ENCODE measurements around the gene JAK1. TPM values are rescaled to one million over a fixed set of nuclear protein-coding genes. Genes with fewer than 3 reads are reported as not detected.

The JAK1 gene
- total RNA-seq, 1 donor from 2014 or later: 80.7 TPM

- no peaks in the 10 kb centered on the region for H3K27me3 ChIP-seq (ENCODE audit: insufficient read depth, low read length)
- Mint-ChIP-seq H3K27ac (ENCODE audit: unreplicated experiment) (no peak overlapping the region), H3K36me3 (ENCODE audit: low read depth, unreplicated experiment) (peaks cover 2% of the 10 kb centered on the region), H3K4me1 (ENCODE audit: low read depth, unreplicated experiment) (peaks cover 1% of the 10 kb centered on the region), H3K4me3 (ENCODE audit: unreplicated experiment) (no peak overlapping the region), H3K27me3 (ENCODE audit: low read depth, unreplicated experiment) (no peaks in the 10 kb centered on the region), H3K9me3 (ENCODE audit: unreplicated experiment) (no peaks in the 10 kb centered on the region)
- no peaks in the 10 kb centered on the region for H4K20me1 ChIP-seq (ENCODE audit: insufficient read depth, low read length)
- TF ChIP-seq CTCF (IDR thresholded peaks at IDR 0.05; ENCODE audit: insufficient read depth, low read depth, low read length): no peak
- no peak for TF ChIP-seq EZH2 (IDR thresholded peaks at IDR 0.05; ENCODE audit: insufficient read depth, low read length)
- peaks cover 12% of the 10 kb centered on the region for H3K4me1 ChIP-seq (ENCODE audit: insufficient read depth, low read length)
- DNase-seq (ENCODE audit: low read depth) (no peak), FAIRE-seq (no peak)
- H2AFZ ChIP-seq (ENCODE audit: low read depth, low read length): no peak overlapping the region
- H3K4me2 ChIP-seq (ENCODE audit: low read length): no peak overlapping the region
- H3K9me3 ChIP-seq (ENCODE audit: insufficient read depth, low read depth, low read length): no peaks in the 10 kb centered on the region
- no peaks in the 10 kb centered on the region for H3K79me2 ChIP-seq (ENCODE audit: insufficient read depth, low read length)
- H3K4me3 ChIP-seq (ENCODE audit: insufficient read depth, low read depth, low read length): no peak overlapping the region
- H3K36me3 ChIP-seq (ENCODE audit: insufficient read depth, low read length): peaks cover 6% of the 10 kb centered on the region
- H3K9ac ChIP-seq (ENCODE audit: low read length): no peak overlapping the region
- no peak overlapping the region for H3K27ac ChIP-seq (ENCODE audit: low read depth, low read length)
These were observed 89.2 kb downstream of the JAK1 start for GRCh38 chr1:64877151-64877550.

GRCh38 chr1:64875606-64876005 lies 90.7 kb downstream of the JAK1 start:
- Histone ChIP-seq H3K4me3 (ENCODE audit: insufficient read depth, low read depth, low read length) (no peak overlapping the region), H2AFZ (ENCODE audit: low read depth, low read length) (no peak overlapping the region), H3K79me2 (ENCODE audit: insufficient read depth, low read length) (no peaks in the 10 kb centered on the region), H3K27me3 (ENCODE audit: insufficient read depth, low read length) (no peaks in the 10 kb centered on the region), H3K27ac (ENCODE audit: low read depth, low read length) (no peak overlapping the region), H3K4me1 (ENCODE audit: insufficient read depth, low read length) (peaks cover 9% of the 10 kb centered on the region), H3K9me3 (ENCODE audit: insufficient read depth, low read depth, low read length) (no peaks in the 10 kb centered on the region), H3K9ac (ENCODE audit: low read length) (no peak overlapping the region), H3K36me3 (ENCODE audit: insufficient read depth, low read length) (peaks cover 8% of the 10 kb centered on the region), H3K4me2 (ENCODE audit: low read length) (no peak overlapping the region), H4K20me1 (ENCODE audit: insufficient read depth, low read length) (no peaks in the 10 kb centered on the region)
- peaks cover 2% of the 10 kb centered on the region for H3K9me3 Mint-ChIP-seq (ENCODE audit: unreplicated experiment)
- H3K36me3 Mint-ChIP-seq (ENCODE audit: low read depth, unreplicated experiment): peaks cover 5% of the 10 kb centered on the region
- TF ChIP-seq CTCF (IDR thresholded peaks at IDR 0.05; ENCODE audit: insufficient read depth, low read depth, low read length) (no peak), EZH2 (IDR thresholded peaks at IDR 0.05; ENCODE audit: insufficient read depth, low read length) (no peak)
- DNase-seq (ENCODE audit: low read depth) (no peak), FAIRE-seq (no peak)
- H3K4me3 Mint-ChIP-seq (ENCODE audit: unreplicated experiment): no peak overlapping the region
- peaks cover 1% of the 10 kb centered on the region for H3K4me1 Mint-ChIP-seq (ENCODE audit: low read depth, unreplicated experiment)
- H3K27ac Mint-ChIP-seq (ENCODE audit: unreplicated experiment): no peak overlapping the region
- no peaks in the 10 kb centered on the region for H3K27me3 Mint-ChIP-seq (ENCODE audit: low read depth, unreplicated experiment)

GRCh38 chr1:64875101-64875500 lies 91.2 kb downstream of the JAK1 start:
- no peak overlapping the region for H2AFZ ChIP-seq (ENCODE audit: low read depth, low read length)
- no peaks in the 10 kb centered on the region for H3K9me3 ChIP-seq (ENCODE audit: insufficient read depth, low read depth, low read length)
- H3K4me3 ChIP-seq (ENCODE audit: insufficient read depth, low read depth, low read length): no peak overlapping the region
- no peak overlapping the region for H3K9ac ChIP-seq (ENCODE audit: low read length)
- H3K27ac ChIP-seq (ENCODE audit: low read depth, low read length): no peak overlapping the region
- no peaks in the 10 kb centered on the region for H3K27me3 ChIP-seq (ENCODE audit: insufficient read depth, low read length)
- H3K27me3 Mint-ChIP-seq (ENCODE audit: low read depth, unreplicated experiment): no peaks in the 10 kb centered on the region
- peaks cover 9% of the 10 kb centered on the region for H3K36me3 Mint-ChIP-seq (ENCODE audit: low read depth, unreplicated experiment)
- FAIRE-seq: no peak
- no peak overlapping the region for H3K4me3 Mint-ChIP-seq (ENCODE audit: unreplicated experiment)
- no peak overlapping the region for H3K4me2 ChIP-seq (ENCODE audit: low read length)
- peaks cover 9% of the 10 kb centered on the region for H3K4me1 ChIP-seq (ENCODE audit: insufficient read depth, low read length)
- no peaks in the 10 kb centered on the region for H4K20me1 ChIP-seq (ENCODE audit: insufficient read depth, low read length)
- TF ChIP-seq EZH2 (IDR thresholded peaks at IDR 0.05; ENCODE audit: insufficient read depth, low read length) (no peak), CTCF (IDR thresholded peaks at IDR 0.05; ENCODE audit: insufficient read depth, low read depth, low read length) (no peak)
- H3K79me2 ChIP-seq (ENCODE audit: insufficient read depth, low read length): no peaks in the 10 kb centered on the region
- peaks cover 8% of the 10 kb centered on the region for H3K36me3 ChIP-seq (ENCODE audit: insufficient read depth, low read length)
- peaks cover 2% of the 10 kb centered on the region for H3K9me3 Mint-ChIP-seq (ENCODE audit: unreplicated experiment)
- DNase-seq (ENCODE audit: low read depth): no peak
- peaks cover 1% of the 10 kb centered on the region for H3K4me1 Mint-ChIP-seq (ENCODE audit: low read depth, unreplicated experiment)
- H3K27ac Mint-ChIP-seq (ENCODE audit: unreplicated experiment): no peak overlapping the region
